ENCODE data around the gene CPEB1.

CPEB1 gene

GRCh38 chr15:82599862-82600261 lies 47.3 kb downstream of the CPEB1 start:
- H3K36me3 Mint-ChIP-seq (ENCODE audit: low read depth) = no peaks in the 10 kb centered on the region
- no peaks in the 10 kb centered on the region for H3K9me3 Mint-ChIP-seq
- H3K4me1 Mint-ChIP-seq = no peaks in the 10 kb centered on the region
- H3K27me3 Mint-ChIP-seq (ENCODE audit: low read depth) = peaks cover 10% of the 10 kb centered on the region
- TF ChIP-seq CTCF (IDR thresholded peaks at IDR 0.05; ENCODE audit: unreplicated experiment in 3 of 3) = no peak
- H3K27ac Mint-ChIP-seq = no peak overlapping the region
- H3K4me3 Mint-ChIP-seq = no peak overlapping the region

- H3K4me3 Mint-ChIP-seq = no peak overlapping the region
- TF ChIP-seq CTCF (IDR thresholded peaks at IDR 0.05; ENCODE audit: unreplicated experiment in 3 of 3) = no peak
- H3K27ac Mint-ChIP-seq = no peak overlapping the region
These were observed 49.3 kb downstream of the CPEB1 start for GRCh38 chr15:82597815-82598214.

GRCh38 chr15:82595766-82596165 lies 51.4 kb downstream of the CPEB1 start:
- Mint-ChIP-seq H3K4me3 (no peak overlapping the region), H3K27ac (no peak overlapping the region), H3K36me3 (ENCODE audit: low read depth) (no peaks in the 10 kb centered on the region), H3K9me3 (no peaks in the 10 kb centered on the region), H3K4me1 (no peaks in the 10 kb centered on the region), H3K27me3 (ENCODE audit: low read depth) (peaks cover 17% of the 10 kb centered on the region)
- TF ChIP-seq CTCF (IDR thresholded peaks at IDR 0.05; ENCODE audit: unreplicated experiment in 3 of 3) = no peak

More at GRCh38 chr15:82597815-82598214, 49.3 kb downstream of the CPEB1 start:
- Mint-ChIP-seq H3K36me3 (ENCODE audit: low read depth) (no peaks in the 10 kb centered on the region), H3K27me3 (ENCODE audit: low read depth) (peaks cover 10% of the 10 kb centered on the region), H3K9me3 (no peaks in the 10 kb centered on the region), H3K4me1 (no peaks in the 10 kb centered on the region)

GRCh38 chr15:82595203-82595602 lies 52.0 kb downstream of the CPEB1 start:
- Mint-ChIP-seq H3K36me3 (ENCODE audit: low read depth) (no peaks in the 10 kb centered on the region), H3K4me3 (no peak overlapping the region), H3K27me3 (ENCODE audit: low read depth) (peaks cover 16% of the 10 kb centered on the region), H3K4me1 (no peaks in the 10 kb centered on the region), H3K27ac (no peak overlapping the region), H3K9me3 (no peaks in the 10 kb centered on the region)
- TF ChIP-seq CTCF (IDR thresholded peaks at IDR 0.05; ENCODE audit: unreplicated experiment in 3 of 3) = no peak

- Mint-ChIP-seq H3K4me1 (no peaks in the 10 kb centered on the region), H3K9me3 (no peaks in the 10 kb centered on the region), H3K27ac (no peak overlapping the region), H3K4me3 (no peak overlapping the region), H3K27me3 (ENCODE audit: low read depth) (peaks cover 27% of the 10 kb centered on the region), H3K36me3 (ENCODE audit: low read depth) (no peaks in the 10 kb centered on the region)
- TF ChIP-seq CTCF (IDR thresholded peaks at IDR 0.05; ENCODE audit: unreplicated experiment in 3 of 3) = no peak
These were observed 59.4 kb downstream of the CPEB1 start for GRCh38 chr15:82587805-82588204.

- Mint-ChIP-seq H3K36me3 (ENCODE audit: low read depth) (no peaks in the 10 kb centered on the region), H3K4me3 (no peak overlapping the region), H3K4me1 (no peaks in the 10 kb centered on the region), H3K27ac (no peak overlapping the region), H3K9me3 (no peaks in the 10 kb centered on the region), H3K27me3 (ENCODE audit: low read depth) (peaks cover 27% of the 10 kb centered on the region)
- TF ChIP-seq CTCF (IDR thresholded peaks at IDR 0.05; ENCODE audit: unreplicated experiment in 3 of 3) = peak in 2 of 3 experiments; percentile 33
These were observed 62.1 kb downstream of the CPEB1 start for GRCh38 chr15:82585072-82585471.
